Measurements from ENCODE around the gene PAF1.
A peak's percentile ranks its signal among the peaks of the same experiment; 100 is the strongest.

Gene PAF1

DNA sequence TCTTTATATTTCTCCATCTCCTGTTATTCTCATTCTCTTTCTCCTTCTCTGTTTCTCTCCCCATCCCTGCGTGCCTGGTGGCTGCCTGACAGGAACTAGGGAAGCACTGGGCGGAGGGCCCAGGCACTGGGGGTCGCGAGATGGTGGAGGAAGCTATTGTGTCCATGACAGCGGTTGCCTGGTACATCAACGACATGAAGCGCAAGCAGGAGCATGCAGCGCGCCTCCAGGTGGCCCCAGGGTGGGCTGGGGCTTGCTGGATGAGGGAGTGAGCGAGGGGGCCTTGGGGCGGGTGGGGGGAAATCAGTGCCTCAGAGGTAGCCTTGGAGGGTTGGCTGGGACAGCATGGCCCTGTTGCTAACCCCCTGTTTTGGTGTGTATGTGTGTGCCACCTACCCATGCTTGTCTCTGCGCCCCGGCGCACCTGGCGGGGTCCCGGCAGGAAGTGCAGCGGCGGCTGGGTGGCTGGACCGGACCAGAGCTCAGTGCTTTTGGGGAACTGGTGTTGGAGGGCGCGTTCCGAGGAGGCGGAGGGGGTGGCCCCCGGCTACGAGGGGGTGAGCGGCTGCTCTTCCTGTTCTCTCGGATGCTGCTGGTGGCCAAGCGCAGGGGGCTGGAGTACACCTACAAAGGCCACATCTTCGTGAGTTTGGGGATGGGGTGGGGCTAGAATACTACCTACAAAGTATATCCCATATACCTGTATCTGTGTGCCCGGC, 26.7 kb upstream of the PAF1 start:
- DNase-seq (ENCODE audit: low read depth in 3 of 3) = no peak

DNA sequence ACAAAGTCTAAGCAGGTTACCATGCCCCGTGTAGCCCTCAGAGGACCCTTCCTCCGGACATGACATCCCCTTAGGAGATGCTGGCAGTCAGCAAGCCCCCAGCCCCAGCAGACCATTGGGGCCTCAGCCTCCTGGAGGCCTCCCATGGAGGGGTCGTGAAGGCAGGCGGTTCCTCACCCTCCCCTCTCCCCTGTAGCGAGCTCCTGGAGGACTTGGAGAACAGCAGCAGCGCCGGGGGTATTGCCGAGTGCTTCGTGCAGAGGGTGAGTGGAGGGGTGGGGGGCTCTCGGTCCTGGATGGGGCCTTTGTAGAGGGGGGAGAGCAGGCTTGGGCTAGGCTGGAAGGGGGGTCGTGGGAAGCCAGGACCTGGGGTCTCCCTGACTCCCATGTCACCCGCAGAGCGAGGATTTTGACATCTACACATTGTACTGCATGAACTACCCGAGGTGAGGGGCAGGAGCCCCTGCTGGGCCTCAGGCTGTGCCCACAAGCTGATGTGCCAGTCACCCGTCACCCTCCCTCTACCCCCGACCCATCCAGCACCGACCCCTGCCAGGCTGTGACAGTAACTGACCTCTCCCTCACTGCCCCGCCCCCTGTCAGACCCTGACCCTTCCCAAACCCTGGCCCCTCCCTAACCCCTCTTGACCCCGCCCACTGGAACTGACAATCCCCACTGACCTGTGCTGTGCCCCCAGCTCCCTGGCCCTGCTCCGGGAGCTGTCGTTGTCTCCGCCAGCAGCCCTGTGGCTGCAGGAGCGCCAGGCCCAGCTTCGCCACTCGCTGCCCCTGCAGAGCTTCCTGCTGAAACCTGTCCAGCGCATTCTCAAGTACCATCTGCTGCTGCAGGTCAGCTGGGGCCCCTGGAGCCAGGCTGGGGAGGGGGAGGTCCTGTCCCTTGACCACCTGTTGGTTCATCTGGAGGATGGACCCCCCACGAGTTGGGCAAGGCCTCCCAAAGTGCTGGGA, 25.5 kb upstream of the PAF1 start:
- no peak for DNase-seq (ENCODE audit: low read depth in 3 of 3)

DNA sequence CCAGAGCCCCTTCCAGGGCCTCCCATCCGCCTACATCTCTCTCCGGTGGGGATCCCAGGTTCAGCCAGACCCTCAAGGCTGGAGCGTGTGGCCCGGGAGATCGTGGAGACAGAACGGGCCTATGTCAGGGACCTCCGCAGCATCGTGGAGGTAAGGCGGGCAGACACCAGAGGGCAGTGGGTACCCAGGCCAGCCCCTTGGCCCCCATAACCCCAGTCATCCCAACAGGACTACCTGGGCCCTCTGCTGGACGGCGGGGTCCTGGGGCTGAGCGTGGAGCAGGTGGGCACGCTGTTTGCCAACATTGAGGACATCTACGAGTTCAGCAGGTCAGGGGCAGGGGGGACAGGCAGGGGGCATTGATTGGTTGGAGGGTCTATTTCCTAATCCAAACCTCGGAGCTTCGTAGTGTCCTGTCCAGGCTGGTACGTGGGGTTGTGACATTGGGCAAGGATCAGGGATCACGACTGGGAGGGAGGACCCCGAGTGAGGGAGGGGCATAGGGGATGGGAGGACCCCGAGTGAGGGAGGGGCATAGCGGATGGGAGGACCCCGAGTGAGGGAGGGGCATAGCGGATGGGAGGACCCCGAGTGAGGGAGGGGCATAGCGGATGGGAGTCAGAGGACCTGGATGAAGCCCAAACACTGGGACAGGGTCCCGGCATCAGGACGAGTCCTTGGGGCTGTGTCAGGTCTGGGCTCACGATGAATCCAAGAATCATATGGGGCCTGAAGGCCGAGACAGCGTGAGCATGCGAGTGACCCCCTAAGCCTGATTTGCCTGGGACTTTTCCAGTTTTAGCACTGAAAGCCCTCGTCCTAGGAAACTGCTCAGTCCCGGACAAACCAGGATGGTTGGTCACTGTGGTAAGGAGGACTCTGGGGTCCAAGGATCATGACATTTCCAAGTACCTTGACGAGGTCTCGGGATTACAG, 24.5 kb upstream of the PAF1 start:
- no peak for DNase-seq (ENCODE audit: low read depth in 3 of 3)

DNA sequence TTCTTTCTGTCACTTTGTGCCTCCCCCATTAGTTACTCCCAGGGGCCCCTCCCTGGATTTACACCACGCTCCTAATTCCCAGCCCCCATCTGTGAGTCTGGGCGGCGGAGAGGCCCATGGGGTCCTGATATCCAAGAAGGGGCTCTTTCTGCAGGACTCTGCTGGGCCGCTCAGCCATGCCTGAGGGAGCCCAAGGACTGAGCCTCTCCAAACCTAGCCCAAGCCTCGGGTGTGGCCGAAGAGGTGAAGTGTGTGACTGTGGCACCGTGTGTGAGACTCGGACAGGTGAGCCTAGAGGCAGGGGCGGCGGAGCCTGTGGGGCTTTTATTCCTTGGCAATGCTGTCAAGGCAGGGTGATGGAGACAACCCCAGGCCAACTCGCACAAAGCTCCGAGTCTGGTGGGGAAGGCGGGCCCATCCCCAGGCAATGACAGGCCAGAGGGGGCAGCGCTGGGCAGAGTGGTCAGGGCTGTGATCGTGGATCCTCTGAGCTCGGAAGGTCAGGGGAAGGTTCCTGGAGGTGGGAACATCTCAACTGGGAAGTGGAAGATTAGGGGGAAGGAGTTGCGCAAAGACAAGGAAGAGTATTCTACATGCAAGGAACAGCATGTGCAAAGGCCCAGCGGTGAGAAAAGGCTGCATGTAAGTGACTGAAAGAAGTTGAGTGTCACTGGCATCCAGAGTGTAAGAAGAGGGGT, 23.2 kb upstream of the PAF1 start:
- DNase-seq (ENCODE audit: low read depth in 3 of 3) = no peak

DNA sequence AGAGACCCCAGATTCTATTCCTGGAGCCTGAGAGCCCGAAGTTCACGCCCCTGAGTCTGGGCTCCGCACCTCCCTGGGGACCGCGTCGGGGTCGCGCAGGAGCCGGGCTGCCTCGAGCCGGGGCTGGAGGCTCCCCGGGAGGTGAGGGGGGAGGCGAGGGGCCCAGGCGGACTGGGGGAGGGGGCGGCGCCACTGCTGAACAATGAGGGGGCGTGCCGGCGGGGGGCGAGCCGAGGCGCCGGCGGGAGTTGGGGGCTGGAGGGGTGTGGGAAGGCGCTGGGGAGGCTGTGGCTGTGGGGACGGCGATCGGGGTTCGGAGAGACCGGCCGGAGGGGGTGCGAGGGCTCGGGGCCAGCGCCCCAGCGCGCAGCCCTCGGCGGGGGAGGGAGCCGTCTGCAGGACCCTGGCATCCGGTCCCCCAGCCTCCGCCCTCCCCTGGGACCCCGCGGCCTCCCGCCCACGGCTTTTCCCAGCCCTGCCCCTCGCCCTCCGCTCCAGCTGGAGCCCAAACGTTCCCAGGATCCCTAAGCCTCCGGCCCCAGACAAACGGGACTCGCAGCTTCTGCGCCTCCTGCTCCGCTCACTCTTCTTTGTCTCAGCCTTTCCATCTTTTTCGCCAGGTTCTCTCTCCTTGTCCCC, 22.5 kb upstream of the PAF1 start:
- DNase-seq (ENCODE audit: low read depth in 3 of 3) = no peak

DNA sequence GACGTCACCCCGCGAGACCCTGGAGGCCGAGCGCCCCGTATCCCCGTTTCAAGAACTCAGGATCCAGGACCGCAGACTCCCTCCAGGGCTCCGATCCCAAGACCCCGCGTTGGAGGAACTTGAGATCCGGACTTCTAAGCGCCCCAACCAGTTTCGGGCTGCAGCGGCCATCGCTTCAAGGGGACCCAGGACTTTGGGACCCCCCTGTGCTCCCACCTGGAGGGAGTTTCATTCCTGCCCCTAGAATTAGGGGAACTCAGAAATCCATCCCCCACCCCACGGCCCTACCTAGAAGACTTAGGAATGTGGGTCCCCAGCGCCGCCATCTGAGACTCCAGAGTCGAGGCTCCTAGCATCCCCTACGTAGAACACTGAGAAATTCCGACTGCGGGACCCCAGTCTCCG, 22.0 kb upstream of the PAF1 start:
- no peak for DNase-seq (ENCODE audit: low read depth in 3 of 3)

DNA sequence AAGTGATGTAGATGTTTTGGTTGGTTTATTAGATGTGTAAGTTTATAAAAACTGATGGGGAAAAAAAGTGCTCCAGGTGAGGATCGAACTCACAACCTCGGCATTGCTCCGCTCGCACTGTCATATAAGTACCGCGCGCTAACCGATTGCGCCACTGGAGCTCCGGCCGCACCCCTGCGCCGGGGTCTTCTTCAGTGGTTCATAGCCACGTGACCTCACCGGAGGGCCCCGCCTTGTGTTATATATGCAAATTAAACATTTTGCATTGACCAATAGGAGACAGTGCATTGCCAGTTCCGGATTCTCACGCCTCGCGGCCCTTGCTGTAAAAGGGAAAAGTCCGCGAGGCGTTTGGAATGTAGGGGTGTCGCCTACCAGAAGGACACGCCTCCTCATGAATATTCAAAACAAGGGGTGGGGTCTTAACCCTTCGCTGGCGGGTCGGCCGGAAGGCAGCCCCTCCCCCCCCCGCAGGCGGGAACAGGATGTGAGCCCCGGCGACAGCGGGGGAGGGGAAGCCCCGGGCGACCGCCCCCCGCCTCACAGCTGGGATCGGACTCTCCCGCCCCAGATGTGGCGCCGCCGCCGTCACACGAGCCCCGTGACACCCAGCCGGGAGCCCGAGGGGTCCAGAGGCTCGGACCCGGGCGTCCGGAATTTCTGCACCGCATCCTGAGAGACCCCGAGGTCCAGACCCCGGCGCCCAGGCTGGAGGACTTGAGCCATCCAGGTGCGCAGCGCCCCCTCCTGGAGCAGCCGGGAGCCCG, 21.4 kb upstream of the PAF1 start, which contains the start of gene PLEKHG2:
Gene PLEKHG2 (plus strand): TSS at position 570 of the 767 bp plus-strand sequence. CDS start 1,418 bp downstream, outside the sequence.
- peak; percentile 92 to 97 (median 96) for DNase-seq (ENCODE audit: low read depth in 3 of 3)

DNA sequence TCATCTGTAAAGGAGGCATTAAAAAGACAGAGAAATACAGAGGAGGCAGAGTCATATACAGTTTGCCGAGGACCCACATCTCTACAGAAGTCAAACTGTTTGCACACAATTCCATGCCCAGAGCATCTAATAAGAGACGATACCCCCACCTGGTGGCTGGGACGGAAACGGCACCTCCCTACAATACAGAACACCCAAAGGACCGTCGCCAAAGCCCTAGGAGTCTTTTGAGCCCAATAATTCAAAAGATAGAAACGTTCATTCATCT, 20.9 kb upstream of the PAF1 start:
- peak; percentile 81 to 91 (median 89) for DNase-seq (ENCODE audit: low read depth in 3 of 3)

DNA sequence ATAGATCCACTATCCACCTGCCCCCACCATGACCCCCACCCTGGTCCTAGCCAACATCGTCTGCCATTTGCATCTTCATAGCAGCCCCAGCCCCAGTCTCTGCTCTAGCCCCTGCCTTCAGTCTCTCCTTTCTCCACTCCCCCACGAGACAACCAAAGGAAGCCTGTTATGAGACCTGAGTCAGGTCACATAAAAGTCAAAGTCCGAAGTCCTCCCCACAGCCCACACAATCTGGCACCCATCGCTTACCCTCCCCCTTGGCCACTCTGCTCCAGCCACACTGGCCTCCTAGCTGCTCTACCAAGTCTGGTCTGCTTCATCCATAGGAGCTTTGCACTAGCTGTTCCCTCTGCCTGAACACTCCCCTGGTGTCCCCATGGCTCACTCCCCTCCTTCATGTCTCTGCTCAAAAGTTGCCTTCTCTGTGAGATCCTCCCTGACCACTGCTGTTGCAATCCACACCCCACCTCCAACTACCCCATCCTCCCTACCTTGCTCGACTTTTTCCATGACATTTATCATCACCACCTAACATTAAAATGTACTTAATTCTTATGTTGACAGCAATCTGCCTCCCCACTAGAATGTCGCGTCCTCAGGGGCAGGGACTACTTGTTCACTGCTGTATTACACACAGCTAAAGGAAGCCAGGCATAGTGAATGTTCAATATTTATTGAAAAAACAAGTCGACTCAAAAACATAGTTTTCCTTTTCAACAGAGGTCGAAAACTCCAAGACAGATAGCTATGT, 20.4 kb upstream of the PAF1 start:
- no peak for DNase-seq (ENCODE audit: low read depth in 3 of 3)

DNA sequence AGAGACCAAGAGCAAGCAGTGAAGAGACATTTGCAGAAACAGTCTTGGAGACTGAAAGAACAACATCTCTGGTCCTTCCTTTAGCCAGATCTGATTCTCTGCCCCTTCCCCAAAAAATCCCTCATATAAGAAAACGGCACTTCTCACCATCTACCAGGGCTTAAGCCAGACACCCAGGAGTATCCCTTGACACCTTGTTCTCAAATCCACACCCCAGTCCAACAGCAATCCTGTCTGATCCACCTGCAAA, 19.9 kb upstream of the PAF1 start:
- no peak for DNase-seq (ENCODE audit: low read depth in 3 of 3)

DNA sequence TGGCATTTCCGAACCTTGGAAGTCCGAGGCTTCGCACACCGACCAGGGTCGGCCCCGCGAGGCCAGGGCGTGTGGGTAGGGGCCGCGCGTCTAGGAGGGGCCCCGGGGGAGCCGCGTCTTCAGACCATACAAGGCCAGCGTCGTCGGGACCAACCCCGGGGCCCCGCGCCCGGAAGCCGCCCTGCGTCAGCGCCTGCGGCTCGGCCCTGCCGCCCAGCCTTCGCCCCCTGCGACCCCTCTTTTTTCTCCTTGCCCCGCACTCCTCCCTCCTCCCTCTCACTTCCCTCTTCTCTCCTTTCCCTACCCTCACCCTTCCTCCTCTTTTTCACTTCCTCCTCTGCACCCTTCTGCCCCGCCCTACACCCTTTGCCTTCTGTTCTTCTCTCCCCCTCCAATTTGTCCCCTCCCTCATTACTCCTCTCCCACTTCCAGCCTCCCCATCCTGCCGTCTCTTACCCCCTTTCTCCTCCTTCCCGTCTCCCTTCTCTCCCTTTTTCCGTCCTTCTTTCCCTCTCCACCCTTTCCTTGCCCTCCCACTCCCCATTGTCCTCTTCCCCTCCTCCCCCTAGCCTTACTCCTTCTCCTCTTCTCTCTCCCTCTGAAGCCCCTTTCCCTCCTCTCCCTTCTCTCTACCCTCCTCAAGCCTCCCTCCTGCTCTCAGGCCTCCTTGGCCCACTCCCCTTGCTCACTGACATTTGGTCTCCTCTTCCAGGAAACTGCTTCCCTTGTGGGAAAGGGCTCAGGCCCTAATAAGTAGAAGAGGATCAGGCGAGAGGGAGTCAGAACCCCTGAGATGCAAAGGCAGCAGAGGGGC, 19.3 kb upstream of the PAF1 start:
- DNase-seq (ENCODE audit: low read depth in 3 of 3) = peak in 1 of 3 experiments; percentile 58

DNA sequence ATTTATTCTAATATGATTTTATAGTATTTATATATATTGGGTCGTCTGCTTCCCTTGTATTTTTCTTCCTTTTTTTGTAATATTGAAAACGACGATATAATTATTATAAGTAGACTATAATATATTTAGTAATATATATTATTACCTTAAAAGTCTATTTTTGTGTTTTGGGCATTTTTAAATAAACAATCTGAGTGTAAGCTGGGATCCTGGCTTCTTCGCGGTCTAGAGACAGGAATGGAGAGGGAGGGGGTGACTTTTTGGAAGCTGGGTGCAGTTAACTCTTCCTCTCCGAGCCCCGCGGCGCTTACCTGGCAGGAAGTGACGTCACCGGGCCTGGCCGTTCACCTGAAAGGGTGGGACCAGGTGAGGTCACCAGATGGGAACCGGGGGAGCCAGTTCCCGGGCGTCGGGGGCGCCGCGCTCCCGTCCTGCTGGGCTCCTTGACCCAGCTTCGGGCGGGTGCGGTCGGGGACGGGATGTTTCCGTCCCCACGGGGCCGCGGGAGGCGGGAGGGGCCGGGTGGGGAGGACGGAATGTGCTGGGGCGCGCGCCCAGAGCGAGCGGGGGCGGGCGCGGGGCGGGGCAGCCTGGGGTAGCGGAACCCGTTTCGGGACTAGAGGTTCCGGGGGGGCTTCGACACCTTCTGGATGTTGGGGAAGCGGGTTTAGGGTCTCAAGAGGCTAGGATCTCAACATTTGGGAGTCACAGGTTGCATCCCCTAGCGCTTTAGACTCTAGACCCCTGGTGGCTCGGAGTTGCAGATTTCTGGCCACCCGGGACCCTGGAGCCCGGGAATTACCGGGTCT, 18.5 kb upstream of the PAF1 start:
- peak; percentile 53 to 85 (median 53) for DNase-seq (ENCODE audit: low read depth in 3 of 3)

DNA sequence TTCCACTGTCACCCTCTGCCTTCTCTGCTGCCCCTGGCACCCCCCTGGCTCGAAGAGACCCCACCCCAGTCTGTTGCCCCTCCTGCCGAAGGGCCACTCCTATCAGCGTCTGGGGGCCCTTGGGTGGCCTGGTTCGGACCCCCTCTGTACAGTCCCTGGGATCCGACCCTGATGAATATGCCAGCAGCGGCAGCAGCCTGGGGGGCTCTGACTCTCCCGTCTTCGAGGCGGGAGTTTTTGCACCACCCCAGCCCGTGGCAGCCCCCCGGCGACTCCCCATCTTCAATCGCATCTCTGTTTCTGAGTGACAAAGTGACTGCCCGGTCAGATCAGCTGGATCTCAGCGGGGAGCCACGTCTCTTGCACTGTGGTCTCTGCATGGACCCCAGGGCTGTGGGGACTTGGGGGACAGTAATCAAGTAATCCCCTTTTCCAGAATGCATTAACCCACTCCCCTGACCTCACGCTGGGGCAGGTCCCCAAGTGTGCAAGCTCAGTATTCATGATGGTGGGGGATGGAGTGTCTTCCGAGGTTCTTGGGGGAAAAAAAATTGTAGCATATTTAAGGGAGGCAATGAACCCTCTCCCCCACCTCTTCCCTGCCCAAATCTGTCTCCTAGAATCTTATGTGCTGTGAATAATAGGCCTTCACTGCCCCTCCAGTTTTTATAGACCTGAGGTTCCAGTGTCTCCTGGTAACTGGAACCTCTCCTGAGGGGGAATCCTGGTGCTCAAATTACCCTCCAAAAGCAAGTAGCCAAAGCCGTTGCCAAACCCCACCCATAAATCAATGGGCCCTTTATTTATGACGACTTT, 17.7 kb upstream of the PAF1 start:
- DNase-seq (ENCODE audit: low read depth in 3 of 3) = no peak

DNA sequence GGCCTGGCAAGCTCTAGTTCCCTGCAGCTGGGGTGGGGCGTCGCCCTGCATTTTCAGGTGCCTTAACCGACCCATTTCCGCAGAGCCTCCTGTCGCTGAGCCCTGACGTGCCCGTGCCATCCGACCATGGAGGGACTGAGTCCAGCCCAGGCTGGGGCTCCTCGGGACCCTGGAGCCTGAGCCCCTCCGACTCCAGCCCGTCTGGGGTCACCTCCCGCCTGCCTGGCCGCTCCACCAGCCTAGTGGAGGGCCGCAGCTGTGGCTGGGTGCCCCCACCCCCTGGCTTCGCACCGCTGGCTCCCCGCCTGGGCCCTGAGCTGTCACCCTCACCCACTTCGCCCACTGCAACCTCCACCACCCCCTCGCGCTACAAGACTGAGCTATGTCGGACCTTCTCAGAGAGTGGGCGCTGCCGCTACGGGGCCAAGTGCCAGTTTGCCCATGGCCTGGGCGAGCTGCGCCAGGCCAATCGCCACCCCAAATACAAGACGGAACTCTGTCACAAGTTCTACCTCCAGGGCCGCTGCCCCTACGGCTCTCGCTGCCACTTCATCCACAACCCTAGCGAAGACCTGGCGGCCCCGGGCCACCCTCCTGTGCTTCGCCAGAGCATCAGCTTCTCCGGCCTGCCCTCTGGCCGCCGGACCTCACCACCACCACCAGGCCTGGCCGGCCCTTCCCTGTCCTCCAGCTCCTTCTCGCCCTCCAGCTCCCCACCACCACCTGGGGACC, 16.9 kb upstream of the PAF1 start:
- DNase-seq (ENCODE audit: low read depth in 3 of 3) = no peak

DNA sequence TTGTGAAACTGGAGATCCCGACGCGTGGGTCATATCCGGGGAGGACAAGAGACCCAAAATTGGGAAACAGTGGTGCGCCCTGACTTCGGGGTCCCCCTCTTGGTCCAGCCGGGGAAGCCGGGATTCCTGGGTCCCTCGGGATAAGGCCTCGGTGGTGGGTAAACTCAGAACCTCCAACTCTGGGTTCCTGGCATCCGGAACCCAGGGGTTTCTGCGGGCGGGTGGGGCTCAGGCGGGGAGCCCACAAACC, 16.4 kb upstream of the PAF1 start:
- DNase-seq (ENCODE audit: low read depth in 3 of 3) = peak in 1 of 3 experiments; percentile 66

DNA sequence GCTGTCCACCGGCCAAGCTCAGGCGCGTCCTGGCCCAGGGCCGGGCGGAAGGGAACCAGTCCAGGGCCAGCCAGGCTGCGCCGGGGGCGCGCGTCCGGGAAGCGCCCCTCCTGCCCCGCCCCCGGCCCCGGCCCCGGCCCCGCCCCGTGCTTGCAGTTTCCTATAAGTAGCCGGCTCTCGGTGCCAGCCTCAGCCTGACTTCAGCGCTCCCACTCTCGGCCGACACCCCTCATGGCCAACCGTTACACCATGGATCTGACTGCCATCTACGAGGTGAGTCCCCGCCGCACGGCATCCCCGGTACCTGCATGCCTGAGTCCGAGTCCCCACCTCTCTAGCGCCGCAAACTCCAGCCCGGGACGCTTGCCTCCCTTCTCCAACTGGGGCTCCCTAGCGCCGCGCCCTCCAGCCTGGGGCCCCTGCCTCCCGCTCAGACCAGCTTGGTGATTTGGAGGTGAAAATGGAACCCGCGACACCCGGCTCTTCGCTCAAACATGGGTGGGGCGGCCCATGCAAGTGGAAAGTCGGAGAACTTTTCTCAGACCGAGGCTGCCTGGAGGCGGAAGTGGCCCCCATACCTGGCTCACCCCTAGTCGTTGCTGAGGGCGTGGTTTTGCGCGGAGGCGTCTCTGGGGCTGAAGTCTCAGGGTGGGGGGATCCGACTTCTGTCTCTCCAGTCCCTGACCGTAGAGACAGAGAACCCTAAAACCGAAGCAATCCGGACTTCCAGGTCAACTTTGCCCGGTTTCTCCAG, 15.9 kb upstream of the PAF1 start, which contains the start of gene ZFP36:
Gene ZFP36 (plus strand): TSS at position 192 of the 754 bp plus-strand sequence. CDS start 58 bp downstream, at position 250.
- peak; percentile 73 to 87 (median 74) for DNase-seq (ENCODE audit: low read depth in 3 of 3)

All from stimulated activated CD4-positive, alpha-beta T cell treated with anti-CD3 and anti-CD28 coated beads, TNF-alpha, amount 100 ng/mL, for 24 hours (primary cell).